Neutrophil (primary cell): Measurements from ENCODE around the gene ACSL5.

ENCODE experiments used
- H3K27ac ChIP-seq: fragments of 200-600 bp; sonication (generic); 2 replicates; pipeline ENCODE4 v1.5.1; 2016; ENCODE audit warnings: mild to moderate bottlenecking, moderate library complexity
- H3K27me3 ChIP-seq: fragments of 200-600 bp; sonication (generic); 2 replicates; pipeline ENCODE4 v1.6.0; 2016; ENCODE audit warnings: mild to moderate bottlenecking
- H3K36me3 ChIP-seq: fragments of 200-600 bp; sonication (generic); 2 replicates; pipeline ENCODE4 v1.5.1; 2017
- H3K4me1 ChIP-seq, 2 experiments: fragments of 200-600 bp in 1 of 2; sonication (generic) in 1 of 2; 1 replicate in 1 of 2; 2 replicates in 1 of 2; pipeline versions ENCODE4 v1.5.1 to v1.6.1; 2013 to 2016; ENCODE audit warnings: low read depth in 1 of 2, low read length in 1 of 2, mild to moderate bottlenecking in 1 of 2, moderate library complexity in 1 of 2; ENCODE audit not compliant: control insufficient read depth in 1 of 2, insufficient read depth in 1 of 2
- H3K4me3 ChIP-seq, 2 experiments: fragments of 200-600 bp in 1 of 2; sonication (generic) in 1 of 2; 1 replicate in 1 of 2; 2 replicates in 1 of 2; pipeline ENCODE4 v1.5.1; 2013 to 2016; ENCODE audit warnings: low read depth in 1 of 2, low read length in 1 of 2, mild to moderate bottlenecking in 1 of 2, moderate library complexity in 1 of 2
- H3K9me3 ChIP-seq: fragments of 200-600 bp; sonication (generic); 2 replicates; pipeline ENCODE4 v1.5.1; 2016
- TF ChIP-seq, protein P1 (sequence below): fragments of 200-600 bp; sonication (generic); IDR thresholded peaks from 2 replicates; pipeline ENCODE4 v1.5.1; 2016; ENCODE audit warnings: antibody characterized with exemption

Gene ACSL5

DNA sequence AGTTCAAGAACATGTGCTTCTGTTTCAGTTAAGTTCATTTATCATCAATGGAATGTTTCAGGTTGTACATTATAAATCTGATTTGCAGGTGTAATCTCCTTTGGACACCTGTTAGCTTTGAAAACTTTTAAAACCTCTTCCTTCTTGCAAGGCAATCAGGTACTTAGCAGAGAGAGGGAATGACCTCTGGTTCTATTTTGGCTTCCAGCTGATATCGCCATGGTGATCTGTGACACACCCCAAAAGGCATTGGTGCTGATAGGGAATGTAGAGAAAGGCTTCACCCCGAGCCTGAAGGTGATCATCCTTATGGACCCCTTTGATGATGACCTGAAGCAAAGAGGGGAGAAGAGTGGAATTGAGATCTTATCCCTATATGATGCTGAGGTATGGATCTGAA, 35.4 kb downstream of the ACSL5 start:
- TF ChIP-seq, protein P1, sequence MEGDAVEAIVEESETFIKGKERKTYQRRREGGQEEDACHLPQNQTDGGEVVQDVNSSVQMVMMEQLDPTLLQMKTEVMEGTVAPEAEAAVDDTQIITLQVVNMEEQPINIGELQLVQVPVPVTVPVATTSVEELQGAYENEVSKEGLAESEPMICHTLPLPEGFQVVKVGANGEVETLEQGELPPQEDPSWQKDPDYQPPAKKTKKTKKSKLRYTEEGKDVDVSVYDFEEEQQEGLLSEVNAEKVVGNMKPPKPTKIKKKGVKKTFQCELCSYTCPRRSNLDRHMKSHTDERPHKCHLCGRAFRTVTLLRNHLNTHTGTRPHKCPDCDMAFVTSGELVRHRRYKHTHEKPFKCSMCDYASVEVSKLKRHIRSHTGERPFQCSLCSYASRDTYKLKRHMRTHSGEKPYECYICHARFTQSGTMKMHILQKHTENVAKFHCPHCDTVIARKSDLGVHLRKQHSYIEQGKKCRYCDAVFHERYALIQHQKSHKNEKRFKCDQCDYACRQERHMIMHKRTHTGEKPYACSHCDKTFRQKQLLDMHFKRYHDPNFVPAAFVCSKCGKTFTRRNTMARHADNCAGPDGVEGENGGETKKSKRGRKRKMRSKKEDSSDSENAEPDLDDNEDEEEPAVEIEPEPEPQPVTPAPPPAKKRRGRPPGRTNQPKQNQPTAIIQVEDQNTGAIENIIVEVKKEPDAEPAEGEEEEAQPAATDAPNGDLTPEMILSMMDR: no peak
- no peak overlapping the region for H3K4me3 ChIP-seq
- no peak overlapping the region for H3K27ac ChIP-seq
- peaks cover 93% of the 10 kb centered on the region for H3K36me3 ChIP-seq
- no peaks in the 10 kb centered on the region for H3K4me1 ChIP-seq
- H3K27me3 ChIP-seq: no peaks in the 10 kb centered on the region
- no peaks in the 10 kb centered on the region for H3K9me3 ChIP-seq

DNA sequence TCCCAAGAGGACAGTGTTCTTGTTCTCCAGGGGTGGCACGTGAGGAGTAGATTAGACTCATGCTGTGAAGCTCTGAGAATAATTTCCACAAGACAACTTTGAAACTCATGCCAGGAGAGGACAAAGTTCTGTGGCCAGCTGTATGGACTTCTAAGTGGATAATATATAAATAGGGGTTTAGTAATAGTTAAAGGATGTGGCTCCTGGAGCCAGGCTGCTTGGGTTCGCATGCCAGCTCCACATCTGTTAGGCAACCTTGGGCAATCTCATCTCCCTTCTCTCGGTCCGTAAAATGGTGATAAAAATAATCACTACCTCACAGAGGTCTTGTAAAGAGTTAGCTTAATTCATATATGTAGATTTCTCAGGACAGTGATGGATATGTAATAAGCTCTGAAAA, 35.8 kb downstream of the ACSL5 start:
- H3K36me3 ChIP-seq: peaks cover 92% of the 10 kb centered on the region

DNA sequence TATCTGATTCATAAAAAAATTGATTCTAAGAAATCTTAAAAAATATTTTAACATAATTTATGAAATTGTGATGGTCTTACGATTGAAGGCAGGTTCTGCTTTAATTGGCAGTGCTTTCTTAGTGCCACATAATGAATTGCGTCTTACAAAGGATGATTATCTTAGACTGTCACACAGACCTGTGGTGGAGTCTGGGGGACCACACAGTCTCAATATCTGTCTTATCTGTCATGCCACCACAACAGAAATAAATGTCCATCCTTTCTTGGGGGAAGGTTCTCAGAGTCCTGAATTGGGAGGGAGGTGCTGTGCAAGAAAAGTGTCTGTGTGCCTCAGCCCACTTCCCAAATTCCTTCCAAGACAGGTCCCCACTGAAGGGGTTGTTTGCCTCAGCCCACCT, 38.8 kb downstream of the ACSL5 start:
- Histone ChIP-seq H3K9me3 (no peaks in the 10 kb centered on the region), H3K4me1 (no peaks in the 10 kb centered on the region), H3K4me3 (no peak overlapping the region), H3K27me3 (no peaks in the 10 kb centered on the region), H3K27ac (no peak overlapping the region), H3K36me3 (peaks cover 78% of the 10 kb centered on the region)
- TF ChIP-seq, protein P1: no peak

More for the DNA sequence above, 35.8 kb downstream of the ACSL5 start:
- H3K4me3 ChIP-seq: no peak overlapping the region
- H3K27me3 ChIP-seq: no peaks in the 10 kb centered on the region
- TF ChIP-seq, protein P1: no peak
- H3K27ac ChIP-seq: no peak overlapping the region
- H3K4me1 ChIP-seq: no peaks in the 10 kb centered on the region
- H3K9me3 ChIP-seq: no peaks in the 10 kb centered on the region

DNA sequence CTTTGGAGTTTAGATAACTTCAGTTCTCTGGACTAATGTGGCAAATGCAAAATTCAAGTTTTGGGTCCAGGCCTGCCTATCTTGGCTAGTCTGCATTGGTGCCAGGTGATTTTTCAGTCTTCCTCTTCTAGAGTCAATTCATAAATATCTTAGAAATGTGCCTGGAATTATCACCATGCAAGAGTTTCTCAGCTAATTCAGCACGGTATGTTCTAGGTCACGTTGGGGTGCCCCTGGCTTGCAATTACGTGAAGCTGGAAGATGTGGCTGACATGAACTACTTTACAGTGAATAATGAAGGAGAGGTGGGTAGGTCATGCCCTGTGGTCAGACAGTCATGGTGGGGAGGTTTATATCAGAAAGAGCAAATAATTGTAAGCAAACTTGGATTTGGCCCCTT, 47.8 kb downstream of the ACSL5 start:
- H3K27ac ChIP-seq: no peak overlapping the region
- TF ChIP-seq, protein P1: no peak
- no peaks in the 10 kb centered on the region for H3K27me3 ChIP-seq
- H3K4me3 ChIP-seq: no peak overlapping the region
- H3K9me3 ChIP-seq: no peaks in the 10 kb centered on the region
- H3K4me1 ChIP-seq: no peaks in the 10 kb centered on the region
- peaks cover 77% of the 10 kb centered on the region for H3K36me3 ChIP-seq

DNA sequence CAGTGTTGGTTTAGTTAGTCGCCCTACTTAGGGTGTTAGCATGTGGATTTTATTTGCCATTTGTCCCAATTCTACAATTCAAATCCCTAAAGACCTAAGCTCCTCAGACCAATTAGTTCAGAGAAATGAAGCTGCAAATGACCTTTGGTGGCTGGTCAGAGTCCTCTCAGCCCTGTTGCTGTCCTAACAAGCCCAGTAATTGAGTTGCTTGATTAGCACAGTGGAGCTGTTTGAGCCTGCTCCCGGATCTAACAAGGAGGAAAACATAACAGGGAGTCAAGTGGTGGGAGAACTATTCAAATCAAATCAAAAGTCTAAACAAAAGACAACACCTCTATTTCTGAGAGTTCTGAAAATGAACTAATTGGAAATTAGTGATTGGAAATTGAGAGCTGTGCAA, 50.7 kb downstream of the ACSL5 start:
- TF ChIP-seq, protein P1: no peak
- Histone ChIP-seq H3K36me3 (peaks cover 86% of the 10 kb centered on the region), H3K27ac (no peak overlapping the region), H3K4me1 (no peaks in the 10 kb centered on the region), H3K4me3 (no peak overlapping the region), H3K9me3 (no peaks in the 10 kb centered on the region), H3K27me3 (no peaks in the 10 kb centered on the region)

DNA sequence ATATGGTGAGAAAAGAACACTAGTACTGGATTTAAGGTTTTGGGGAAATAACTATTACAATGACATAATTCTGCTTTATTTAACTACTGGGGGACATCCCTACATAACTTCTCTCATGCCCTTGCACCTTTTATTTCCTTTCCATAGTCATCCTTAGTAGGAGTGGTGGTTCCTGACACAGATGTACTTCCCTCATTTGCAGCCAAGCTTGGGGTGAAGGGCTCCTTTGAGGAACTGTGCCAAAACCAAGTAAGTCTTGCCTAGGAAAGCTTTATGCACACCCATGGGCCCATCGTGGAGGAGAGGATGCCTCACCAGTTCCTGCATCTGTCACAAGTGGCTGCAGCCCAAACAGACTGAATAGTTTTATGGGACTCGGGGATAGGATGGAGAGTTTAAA, 52.2 kb downstream of the ACSL5 start:
- H3K36me3 ChIP-seq: peaks cover 93% of the 10 kb centered on the region

More for the DNA sequence above, 52.2 kb downstream of the ACSL5 start:
- Histone ChIP-seq H3K27me3 (no peaks in the 10 kb centered on the region), H3K4me1 (no peaks in the 10 kb centered on the region), H3K27ac (no peak overlapping the region), H3K9me3 (no peaks in the 10 kb centered on the region), H3K4me3 (no peak overlapping the region)
- TF ChIP-seq, protein P1: no peak
